Activated CD8-positive, alpha-beta memory T cell treated with anti-CD3 and anti-CD28 coated beads, Interleukin-2, amount 50 U/mL, for 1 hour (primary cell): ENCODE data around the gene KDM3B.
"Not testable (repeated sequence)": the region's sequence is repeated elsewhere in the genome, so short reads cannot be mapped to it uniquely, and the experiment has no call there.

Experiments
- DNase-seq: peaks from one replicate; pipeline ENCODE4 v3.0.0-alpha.2; 2020; ENCODE audit errors: extremely low read depth

Gene KDM3B

DNA sequence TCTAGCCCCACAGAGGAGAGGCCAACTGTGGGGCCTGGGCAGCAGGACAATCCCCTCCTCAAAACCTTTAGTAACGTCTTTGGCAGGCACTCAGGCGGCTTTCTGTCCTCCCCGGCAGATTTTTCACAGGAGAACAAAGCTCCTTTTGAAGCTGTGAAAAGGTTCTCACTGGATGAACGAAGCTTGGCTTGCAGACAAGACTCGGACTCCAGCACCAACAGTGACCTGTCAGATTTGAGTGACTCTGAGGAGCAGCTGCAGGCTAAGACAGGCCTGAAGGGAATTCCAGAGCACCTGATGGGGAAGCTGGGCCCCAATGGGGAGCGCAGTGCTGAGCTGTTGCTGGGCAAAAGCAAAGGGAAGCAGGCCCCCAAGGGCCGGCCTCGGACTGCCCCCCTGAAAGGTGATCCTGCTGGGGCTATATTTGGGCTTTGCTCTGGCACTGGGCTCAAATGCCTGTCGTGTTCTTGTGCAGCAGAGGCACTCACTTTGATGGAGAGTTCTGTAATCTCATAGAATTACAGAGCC is 39.4 kb downstream of the KDM3B start:
- DNase-seq = no peak

- DNase-seq = no peak
Measured at GRCh38 chr5:138402640-138403039, 50.2 kb downstream of the KDM3B start.

DNA sequence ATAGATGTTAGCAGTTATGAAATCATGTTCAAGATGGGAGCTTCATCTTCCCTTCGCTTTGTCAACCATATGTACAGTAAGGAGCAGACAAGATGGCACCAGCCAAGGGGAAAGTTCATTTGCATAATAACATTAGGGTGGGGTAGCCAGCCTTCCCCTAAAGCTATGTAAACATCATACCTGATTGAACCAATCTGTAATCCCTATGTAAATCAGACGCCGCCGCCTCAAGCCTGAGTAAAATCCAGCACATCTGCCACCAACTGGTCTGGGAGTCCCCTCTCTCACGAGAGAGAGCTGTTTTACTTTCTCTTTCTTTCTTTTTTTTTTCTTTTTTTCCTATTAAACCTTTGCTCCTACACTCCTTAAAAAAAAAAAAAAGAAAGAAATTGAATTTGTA is 55.5 kb downstream of the KDM3B start:
- no peak for DNase-seq

- DNase-seq = not testable (repeated sequence)
Measured at GRCh38 chr5:138410996-138411640, 58.6 kb downstream of the KDM3B start.

DNA sequence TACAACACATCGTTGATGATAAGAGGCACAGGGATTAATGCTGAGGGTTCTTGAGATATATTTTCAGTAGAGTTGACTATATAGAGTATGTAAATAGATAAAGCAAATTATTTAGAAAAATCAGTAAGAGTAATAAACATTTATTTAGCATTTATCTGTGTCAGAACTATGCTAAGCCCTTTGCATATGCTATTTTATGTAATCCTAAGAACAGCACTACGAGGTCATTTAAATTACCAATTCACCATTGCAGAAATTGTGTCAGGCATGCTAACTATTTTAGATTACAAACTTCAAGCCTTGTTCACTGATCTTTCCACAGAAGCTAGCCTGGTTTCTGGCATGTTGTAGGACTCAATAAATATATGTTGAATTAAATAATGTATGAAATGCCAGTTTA is 66.0 kb downstream of the KDM3B start:
- DNase-seq = no peak

DNA sequence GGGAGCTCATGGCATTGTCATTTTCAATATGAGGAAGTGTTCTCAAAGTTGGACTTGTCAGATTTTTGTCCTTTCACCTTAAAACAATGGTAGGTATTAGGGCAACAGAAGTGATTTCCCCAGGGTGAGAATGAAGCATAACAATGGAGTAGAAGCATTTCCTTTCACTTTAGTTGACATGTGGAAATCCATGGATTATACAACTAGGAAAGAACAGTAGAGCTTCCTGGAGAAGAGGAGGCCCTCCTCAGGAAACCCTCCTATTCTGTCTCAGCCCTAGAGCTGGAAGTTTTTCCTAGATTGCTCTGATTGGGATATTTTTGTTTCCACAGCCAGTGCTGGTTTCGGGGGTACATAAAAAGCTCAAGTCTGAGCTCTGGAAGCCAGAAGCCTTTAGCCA is 72.6 kb downstream of the KDM3B start:
- no peak for DNase-seq

DNA sequence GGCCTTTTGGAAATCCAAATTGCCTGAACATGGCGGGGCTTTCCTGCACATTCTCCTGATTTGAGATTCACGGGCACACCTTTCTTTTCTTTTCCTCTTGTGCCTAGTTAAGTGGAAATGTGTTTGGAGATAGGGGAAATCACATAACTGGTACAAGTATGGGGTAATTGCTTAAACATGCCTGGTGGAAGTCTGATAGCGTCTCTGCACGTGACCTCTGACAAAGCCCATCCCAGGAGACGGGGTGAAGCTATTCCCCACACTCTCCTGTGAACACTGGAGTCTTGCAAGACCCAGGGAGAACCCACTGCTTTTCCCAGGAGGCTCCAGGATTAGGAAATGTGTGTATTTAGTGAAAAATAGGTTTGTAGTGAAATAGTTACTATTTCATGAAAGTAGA is 83.5 kb downstream of the KDM3B start:
- DNase-seq = no peak

DNA sequence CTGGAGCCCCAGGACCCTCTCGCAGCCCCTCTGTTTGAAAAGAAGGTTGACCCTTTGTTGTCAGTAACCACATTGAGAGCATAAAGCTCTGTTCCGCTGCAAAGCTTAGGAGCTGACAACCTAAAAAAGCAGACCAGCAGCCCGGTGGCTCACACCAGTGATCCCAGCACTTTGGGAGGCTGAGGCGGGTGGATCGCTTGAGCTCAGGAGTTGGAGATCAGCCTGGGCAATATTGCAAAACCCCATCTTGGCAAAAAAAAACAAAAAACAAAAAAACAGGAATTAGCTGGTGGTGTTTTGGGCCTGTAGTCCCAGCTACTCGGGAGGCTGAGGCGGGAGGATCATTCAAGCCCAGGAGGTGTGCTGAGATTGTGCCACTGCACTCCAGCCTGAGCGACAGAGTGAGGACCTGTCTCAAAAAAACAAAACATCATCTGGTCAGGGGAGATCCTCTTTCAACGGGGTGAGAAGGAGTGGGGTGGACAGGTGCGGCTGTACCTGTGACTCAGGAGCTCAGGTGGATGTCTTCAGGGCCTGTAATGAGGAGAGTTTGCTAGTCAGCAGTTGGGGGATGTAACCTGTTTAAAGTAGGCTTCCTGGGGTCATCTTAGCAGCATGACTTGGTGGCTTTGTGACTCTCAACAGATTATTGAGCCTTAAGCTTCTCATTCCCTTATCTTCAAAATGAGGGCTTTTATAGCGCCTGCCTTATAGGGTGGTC is 85.7 kb downstream of the KDM3B start:
- DNase-seq = no peak

DNA sequence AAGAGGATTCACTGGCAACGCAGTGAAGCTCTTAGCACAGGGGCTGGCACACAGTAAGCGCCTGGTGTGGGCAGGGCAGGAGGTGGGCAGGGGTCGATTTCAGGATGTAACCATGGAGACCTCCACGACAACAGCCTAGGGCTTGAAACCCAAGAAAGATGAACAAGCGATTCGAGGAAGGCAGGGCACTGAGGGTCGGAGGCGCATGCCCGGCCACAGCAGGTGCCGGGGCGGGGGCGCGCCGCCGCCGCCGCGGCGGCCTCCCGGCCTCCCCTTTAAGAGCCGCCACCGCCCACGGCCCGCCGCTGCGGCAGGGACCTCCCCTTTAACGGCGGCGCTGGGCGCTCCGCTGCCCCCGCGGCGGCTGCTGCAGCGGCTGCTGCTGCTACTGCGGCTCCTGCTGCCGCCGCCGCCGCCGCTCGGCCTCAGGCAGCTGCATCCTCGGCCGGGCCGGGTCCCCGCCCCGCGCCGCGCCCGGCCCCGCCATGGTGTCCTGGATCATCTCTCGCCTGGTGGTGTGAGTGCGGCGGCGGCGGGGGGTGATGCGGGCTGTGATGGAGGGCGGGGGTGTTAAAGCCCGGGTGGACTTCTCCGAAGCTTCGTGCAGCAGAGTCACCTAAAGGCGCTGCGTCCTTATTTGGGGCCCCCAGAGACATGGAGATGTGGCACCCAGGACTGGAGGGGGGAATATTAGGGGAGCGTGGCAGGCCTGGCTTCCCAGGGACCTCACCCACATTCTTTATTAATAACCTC is 86.4 kb downstream of the KDM3B start, which contains the start of gene REEP2:
Gene REEP2, plus strand, starts transcription at position 334 of the 753 bp plus-strand sequence. Its CDS starts 152 bp downstream, at position 486.
- no peak for DNase-seq

- DNase-seq = no peak
Measured at GRCh38 chr5:138439477-138440158, 87.1 kb downstream of the KDM3B start.

DNA sequence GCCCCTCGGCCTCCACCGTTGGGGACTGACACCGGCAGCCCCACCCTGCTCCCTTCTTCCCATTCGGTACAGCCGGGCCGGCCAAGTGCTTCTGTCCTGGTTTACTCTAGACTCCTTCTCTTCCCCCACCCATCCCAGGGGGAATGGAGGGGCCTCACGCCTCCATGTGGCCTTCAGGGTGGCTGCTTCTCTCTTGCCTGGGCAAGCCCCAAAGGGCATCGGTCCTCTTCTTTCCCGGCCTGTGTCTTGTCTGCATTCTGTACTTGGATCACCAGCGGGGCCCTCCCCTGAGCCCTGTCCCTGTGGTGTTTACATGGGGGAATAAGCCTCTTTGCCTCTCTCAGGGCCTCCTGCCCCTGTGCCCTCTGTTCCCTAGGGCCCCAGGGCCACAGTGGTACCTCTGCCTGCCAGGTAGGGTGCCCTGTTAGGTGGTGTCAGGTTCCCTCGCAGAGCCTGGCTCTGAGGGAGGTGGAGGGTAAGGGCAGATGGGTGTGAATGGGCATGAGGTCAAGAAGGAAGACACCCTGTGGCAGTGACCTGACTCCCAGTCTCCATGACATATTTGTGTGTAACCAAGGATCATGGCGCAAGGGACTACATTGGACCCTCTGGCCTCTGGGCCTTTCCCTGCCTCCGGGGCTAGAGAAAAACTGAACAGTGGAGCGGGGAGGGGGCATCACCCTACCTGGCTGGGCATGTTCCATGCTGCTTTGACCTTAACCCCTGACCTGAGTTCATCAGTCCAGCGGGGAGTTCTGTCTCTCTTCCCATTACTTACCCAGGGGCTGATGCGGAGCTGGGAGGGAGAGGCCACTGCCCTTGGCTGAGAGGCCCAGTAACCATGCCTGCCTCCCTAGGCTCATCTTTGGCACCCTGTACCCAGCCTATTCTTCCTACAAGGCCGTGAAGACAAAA is 87.9 kb downstream of the KDM3B start:
- no peak for DNase-seq

DNA sequence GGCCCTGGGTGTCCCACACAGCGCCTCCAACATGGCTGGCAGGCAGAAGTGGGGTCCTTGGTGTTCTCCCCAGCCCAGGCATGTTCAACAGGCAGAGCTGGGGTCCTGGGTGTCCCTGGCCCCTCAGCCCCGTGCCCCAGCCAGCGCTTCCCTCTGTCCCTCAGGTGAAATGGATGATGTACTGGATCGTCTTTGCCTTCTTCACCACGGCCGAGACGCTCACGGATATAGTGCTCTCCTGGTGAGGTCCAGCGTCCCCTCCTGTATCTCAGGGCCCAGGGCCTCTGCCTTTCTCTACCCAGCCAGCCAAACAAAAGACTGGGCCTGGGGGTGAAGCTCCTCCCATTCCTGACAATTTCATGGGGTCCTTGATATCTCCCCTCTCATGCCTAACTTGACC is 88.7 kb downstream of the KDM3B start:
- no peak for DNase-seq

DNA sequence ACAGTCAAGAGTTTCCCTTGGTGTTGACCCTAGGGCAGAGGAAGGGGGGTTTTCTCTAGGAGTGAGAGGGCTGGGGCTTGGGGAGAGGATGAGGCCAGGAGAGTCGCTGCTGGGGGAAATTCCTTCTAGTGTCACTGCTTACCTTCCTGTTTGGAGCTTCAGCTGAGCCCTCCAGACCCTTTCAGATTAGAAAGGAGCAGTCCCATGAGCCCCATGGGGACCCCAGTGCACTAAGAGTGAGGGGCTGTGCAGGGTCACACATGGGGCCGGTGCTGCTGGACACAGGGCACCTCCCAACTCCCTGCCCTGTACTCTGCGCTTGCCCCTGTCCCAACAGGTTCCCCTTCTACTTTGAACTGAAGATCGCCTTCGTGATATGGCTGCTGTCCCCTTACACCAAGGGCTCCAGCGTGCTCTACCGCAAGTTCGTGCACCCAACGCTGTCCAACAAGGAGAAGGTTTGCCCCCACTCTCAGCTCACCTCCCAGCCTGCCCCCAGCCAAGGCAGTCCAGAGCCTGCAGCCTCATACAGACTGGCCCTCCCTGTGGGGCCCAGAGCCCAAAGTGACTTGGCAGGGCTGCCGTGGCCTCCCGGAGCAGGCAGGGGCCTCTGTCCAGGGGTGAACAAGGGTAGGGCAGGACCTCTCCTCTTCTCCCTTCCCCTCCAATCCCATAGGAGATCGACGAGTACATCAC is 91.7 kb downstream of the KDM3B start:
- no peak for DNase-seq

DNA sequence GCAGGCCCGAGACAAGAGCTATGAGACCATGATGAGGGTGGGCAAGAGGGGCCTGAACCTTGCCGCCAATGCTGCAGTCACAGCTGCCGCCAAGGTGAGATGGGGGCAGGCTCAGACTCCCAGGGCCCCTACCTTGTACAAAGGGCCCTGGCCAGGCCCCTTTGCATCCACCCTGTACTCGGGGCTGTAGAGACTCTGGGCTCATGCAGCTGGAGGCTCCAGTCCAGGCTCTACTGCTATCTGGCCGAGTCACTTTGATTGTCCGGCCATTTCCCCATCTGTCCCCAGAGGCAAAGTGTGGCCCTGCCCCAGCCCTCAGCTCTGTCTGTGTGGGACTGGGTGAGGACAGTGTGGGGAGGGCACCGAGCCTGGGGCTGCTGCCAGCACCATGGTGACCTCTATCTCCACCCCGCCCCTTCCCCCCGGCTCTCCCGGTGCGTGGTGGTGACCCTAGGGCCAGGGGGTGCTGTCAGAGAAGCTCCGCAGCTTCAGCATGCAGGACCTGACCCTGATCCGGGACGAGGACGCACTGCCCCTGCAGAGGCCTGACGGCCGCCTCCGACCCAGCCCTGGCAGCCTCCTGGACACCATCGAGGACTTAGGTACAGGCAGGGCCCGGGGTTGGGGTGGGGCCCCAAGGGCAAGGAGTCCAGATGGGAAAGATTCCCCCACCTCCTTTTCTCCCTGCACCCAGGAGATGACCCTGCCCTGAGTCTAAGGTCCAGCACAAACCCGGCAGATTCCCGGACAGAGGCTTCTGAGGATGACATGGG is 92.5 kb downstream of the KDM3B start:
- DNase-seq = no peak

GRCh38 chr5:138445547-138446271 is 93.2 kb downstream of the KDM3B start:
- no peak for DNase-seq

DNA sequence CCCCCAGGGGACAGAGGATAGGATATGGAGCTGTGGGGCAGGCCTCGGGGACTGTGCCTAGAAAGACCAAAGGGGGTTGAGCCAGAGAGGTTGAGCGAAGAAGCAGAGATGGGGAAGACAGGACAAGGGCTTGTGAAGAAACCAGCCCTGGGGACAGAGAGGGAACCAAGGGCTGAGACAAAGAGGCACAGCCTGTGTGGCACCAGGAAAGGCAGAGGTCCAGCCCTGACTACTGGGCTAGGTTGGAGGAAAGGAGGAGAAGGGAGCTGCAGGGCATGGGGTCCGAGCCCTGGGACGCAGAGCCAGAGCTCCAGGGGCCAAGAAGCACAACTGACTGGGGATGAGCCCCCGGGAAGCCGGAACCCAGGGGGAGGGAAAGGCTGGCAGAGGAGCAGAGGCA is 95.6 kb downstream of the KDM3B start:
- DNase-seq = no peak

DNA sequence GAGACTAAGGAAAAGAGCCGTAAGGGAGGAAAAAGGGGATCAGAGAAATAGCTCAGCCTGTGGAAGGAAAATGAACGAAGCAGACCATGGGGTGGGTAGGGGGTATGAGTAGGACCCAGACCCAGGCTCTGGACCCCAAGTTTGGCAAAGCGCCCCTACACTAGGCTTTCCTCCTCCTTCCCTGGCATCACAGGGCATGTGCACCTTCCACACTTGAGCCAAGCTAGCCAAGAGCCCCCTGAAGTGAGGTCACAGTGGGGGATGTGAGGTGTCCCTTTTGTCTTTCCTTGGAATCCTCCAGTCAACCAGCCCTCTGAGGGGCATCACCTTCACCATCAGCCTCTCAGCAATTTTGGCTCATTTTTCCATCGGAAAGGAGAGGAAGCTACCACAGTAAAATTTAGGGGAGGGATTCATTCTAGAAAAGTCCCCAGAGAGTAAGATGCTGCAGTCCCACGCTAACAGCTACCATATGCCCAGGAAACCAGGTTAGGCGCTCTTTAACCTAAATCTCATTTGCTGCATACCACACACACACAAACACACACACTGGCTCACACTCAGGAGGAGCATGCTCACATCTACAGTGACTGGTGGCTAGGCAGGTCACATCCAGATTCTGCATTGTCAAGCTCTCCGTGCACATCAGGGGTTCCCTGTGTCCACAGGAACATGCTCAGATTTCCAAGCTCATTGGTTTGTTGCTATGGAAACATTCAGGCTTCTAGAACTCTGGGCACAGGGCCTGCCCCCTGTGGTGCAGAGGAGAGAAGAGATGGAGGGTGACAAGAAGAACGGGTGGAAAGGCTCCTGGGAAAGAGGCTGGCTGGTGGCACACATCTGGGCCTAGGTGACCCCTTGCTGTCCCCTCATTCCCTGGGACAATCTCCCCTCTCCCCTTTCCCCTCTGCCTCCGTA is 96.3 kb downstream of the KDM3B start:
- DNase-seq = no peak
